Epithelial cell of esophagus (primary cell): ENCODE measurements around the gene USH1G.
"Not testable (repeated sequence)": the region's sequence is repeated elsewhere in the genome, so short reads cannot be mapped to it uniquely, and the experiment has no call there.

Experiments
- DNase-seq: peaks from one replicate; pipeline ENCODE4 v3.0.0; 2010; ENCODE audit warnings: low read depth
- H3K4me3 ChIP-seq: 2 replicates; pipeline ENCODE4 v1.5.1; 2011; ENCODE audit warnings: mild to moderate bottlenecking, low read length, control low read depth
- CTCF ChIP-seq: IDR thresholded peaks from 2 replicates; pipeline ENCODE4 v1.5.1; 2011; ENCODE audit warnings: low read depth, mild to moderate bottlenecking, low read length, control low read depth, inconsistent platforms; ENCODE audit not compliant: insufficient read depth; ENCODE audit errors: missing control alignments

Gene USH1G

GRCh38 chr17:74873037-74873873 lies 49.8 kb downstream of the USH1G start:
- TF ChIP-seq CTCF = no peak
- H3K4me3 ChIP-seq = peak overlapping the region; percentile 90
- DNase-seq = peak; percentile 100

- TF ChIP-seq CTCF = no peak
- H3K4me3 ChIP-seq = peak within 1 kb of the TSS; percentile 90
- no peak for DNase-seq
Observed at GRCh38 chr17:74872313-74873036, 50.6 kb downstream of the USH1G start, which contains the start of gene FDXR. TSS of gene FDXR (minus strand) at chr17:74872994. CDS start at chr17:74872944, 50 bp downstream.

- H3K4me3 ChIP-seq = peak overlapping the region; percentile 87
- no peak for TF ChIP-seq CTCF
- no peak for DNase-seq
Observed at GRCh38 chr17:74871356-74872076, 51.5 kb downstream of the USH1G start.

- H3K4me3 ChIP-seq = no peak overlapping the region
- peak; percentile 54 for DNase-seq
Observed at GRCh38 chr17:74870512-74870911, 52.5 kb downstream of the USH1G start.

GRCh38 chr17:74870028-74870427 lies 53.0 kb downstream of the USH1G start:
- not testable (repeated sequence) for DNase-seq, H3K4me3 ChIP-seq

More at GRCh38 chr17:74870512-74870911, 52.5 kb downstream of the USH1G start:
- TF ChIP-seq CTCF = no peak

GRCh38 chr17:74868908-74869255 lies 54.2 kb downstream of the USH1G start:
- DNase-seq = no peak
- TF ChIP-seq CTCF = no peak
- no peak overlapping the region for H3K4me3 ChIP-seq
